ENCODE results near the gene NQO2.

- TF ChIP-seq, protein P1, sequence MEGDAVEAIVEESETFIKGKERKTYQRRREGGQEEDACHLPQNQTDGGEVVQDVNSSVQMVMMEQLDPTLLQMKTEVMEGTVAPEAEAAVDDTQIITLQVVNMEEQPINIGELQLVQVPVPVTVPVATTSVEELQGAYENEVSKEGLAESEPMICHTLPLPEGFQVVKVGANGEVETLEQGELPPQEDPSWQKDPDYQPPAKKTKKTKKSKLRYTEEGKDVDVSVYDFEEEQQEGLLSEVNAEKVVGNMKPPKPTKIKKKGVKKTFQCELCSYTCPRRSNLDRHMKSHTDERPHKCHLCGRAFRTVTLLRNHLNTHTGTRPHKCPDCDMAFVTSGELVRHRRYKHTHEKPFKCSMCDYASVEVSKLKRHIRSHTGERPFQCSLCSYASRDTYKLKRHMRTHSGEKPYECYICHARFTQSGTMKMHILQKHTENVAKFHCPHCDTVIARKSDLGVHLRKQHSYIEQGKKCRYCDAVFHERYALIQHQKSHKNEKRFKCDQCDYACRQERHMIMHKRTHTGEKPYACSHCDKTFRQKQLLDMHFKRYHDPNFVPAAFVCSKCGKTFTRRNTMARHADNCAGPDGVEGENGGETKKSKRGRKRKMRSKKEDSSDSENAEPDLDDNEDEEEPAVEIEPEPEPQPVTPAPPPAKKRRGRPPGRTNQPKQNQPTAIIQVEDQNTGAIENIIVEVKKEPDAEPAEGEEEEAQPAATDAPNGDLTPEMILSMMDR (IDR thresholded peaks at IDR 0.05; ENCODE audit: poor library complexity), result no peak
- TF ChIP-seq EZH2 (IDR thresholded peaks at IDR 0.05; ENCODE audit: borderline replicate concordance), result no peak
These were observed 28.8 kb upstream of the NQO2 start for GRCh38 chr6:2970753-2971419.

Data from hepatocyte (in vitro differentiated cells).